ENCODE results near the gene RBM38.

The RBM38 gene

GRCh38 chr20:57392512-57393271, 1.5 kb downstream of the RBM38 start:
- DNase-seq = peak; percentile 82

GRCh38 chr20:57393321-57394120, 2.3 kb downstream of the RBM38 start:
- DNase-seq = no peak

- no peak for DNase-seq
Observed at GRCh38 chr20:57394121-57395082, 3.2 kb downstream of the RBM38 start.

GRCh38 chr20:57395111-57395966, 4.1 kb downstream of the RBM38 start:
- DNase-seq = no peak

GRCh38 chr20:57396212-57396983, 5.2 kb downstream of the RBM38 start:
- no peak for DNase-seq

GRCh38 chr20:57396984-57397692, 5.9 kb downstream of the RBM38 start:
- no peak for DNase-seq

GRCh38 chr20:57397693-57398108, 6.5 kb downstream of the RBM38 start:
- peak; percentile 63 for DNase-seq

GRCh38 chr20:57398231-57398821, 7.1 kb downstream of the RBM38 start:
- peak; percentile 89 for DNase-seq

GRCh38 chr20:57398901-57399535, 7.8 kb downstream of the RBM38 start:
- no peak for DNase-seq

GRCh38 chr20:57399587-57400155, 8.5 kb downstream of the RBM38 start:
- no peak for DNase-seq

- DNase-seq = no peak
Observed at GRCh38 chr20:57400231-57400701, 9.1 kb downstream of the RBM38 start.

GRCh38 chr20:57400821-57401564, 9.8 kb downstream of the RBM38 start:
- no peak for DNase-seq

GRCh38 chr20:57401565-57401918, 10.3 kb downstream of the RBM38 start:
- DNase-seq = no peak

- DNase-seq = no peak
Observed at GRCh38 chr20:57402206-57403125, 11.3 kb downstream of the RBM38 start.

GRCh38 chr20:57403216-57403615, 12.0 kb downstream of the RBM38 start:
- no peak for DNase-seq

- no peak for DNase-seq
Observed at GRCh38 chr20:57404006-57404405, 12.8 kb downstream of the RBM38 start.

- no peak for DNase-seq
Observed at GRCh38 chr20:57404419-57405072, 13.3 kb downstream of the RBM38 start.

All from activated effector memory CD4-positive, alpha-beta T cell treated with Interleukin-2 at 50 U/mL for 16 hours (primary cell).